ENCODE results near the gene GALNT18. TPM values are rescaled to one million over a fixed set of nuclear protein-coding genes. Genes with fewer than 3 reads are reported as not detected.
A peak's percentile ranks its signal among the peaks of the same experiment; 100 is the strongest.

GALNT18 gene
- total RNA-seq, 6 experiments from 2014 or later = 3.7 to 11.4 (median 7.8) TPM

DNA sequence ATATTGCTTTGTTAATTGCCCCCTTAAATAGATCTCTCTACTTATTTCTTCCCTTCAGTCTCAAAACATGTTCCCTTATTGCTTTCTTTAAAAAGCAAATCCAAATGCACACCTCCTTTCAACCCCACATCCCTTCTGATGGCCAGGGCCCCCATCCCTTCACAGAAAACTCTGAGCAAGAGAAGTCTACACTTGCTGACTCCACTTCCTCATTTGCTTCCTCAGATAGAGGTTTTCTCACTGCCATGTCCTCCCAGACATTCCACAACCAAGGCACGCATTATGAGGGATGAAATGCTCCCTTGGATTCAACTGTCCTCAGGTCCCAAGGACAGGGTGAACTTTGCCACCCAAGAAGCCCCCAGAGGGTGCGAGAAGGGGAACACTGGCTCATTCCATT lies 311.9 kb downstream of the GALNT18 start:
- Histone ChIP-seq H3K27me3 (no peaks in the 10 kb centered on the region), H3K4me1 (peaks cover 0 to 20% (median 0%) of the 10 kb centered on the region in 4 donors), H3K4me3 (no peak overlapping the region), H3K27ac (no peak overlapping the region), H3K9me3 (no peaks in the 10 kb centered on the region), H3K36me3 (no peaks in the 10 kb centered on the region)
- 100% methylated on average over 1 of the region's 2 CpGs for whole genome bisulfite sequencing (ENCODE audit: insufficient coverage, low coverage, low lambda C conversion rate, missing lambda C conversion rate)
- ATAC-seq (no peak), DNase-seq (no peak)
- TF ChIP-seq POLR2A (IDR thresholded peaks at IDR 0.05) = no peak
- TF ChIP-seq, protein P1, sequence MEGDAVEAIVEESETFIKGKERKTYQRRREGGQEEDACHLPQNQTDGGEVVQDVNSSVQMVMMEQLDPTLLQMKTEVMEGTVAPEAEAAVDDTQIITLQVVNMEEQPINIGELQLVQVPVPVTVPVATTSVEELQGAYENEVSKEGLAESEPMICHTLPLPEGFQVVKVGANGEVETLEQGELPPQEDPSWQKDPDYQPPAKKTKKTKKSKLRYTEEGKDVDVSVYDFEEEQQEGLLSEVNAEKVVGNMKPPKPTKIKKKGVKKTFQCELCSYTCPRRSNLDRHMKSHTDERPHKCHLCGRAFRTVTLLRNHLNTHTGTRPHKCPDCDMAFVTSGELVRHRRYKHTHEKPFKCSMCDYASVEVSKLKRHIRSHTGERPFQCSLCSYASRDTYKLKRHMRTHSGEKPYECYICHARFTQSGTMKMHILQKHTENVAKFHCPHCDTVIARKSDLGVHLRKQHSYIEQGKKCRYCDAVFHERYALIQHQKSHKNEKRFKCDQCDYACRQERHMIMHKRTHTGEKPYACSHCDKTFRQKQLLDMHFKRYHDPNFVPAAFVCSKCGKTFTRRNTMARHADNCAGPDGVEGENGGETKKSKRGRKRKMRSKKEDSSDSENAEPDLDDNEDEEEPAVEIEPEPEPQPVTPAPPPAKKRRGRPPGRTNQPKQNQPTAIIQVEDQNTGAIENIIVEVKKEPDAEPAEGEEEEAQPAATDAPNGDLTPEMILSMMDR (IDR thresholded peaks at IDR 0.05) = no peak
- intact Hi-C loops (cut with DNase I) = no loop called here

DNA sequence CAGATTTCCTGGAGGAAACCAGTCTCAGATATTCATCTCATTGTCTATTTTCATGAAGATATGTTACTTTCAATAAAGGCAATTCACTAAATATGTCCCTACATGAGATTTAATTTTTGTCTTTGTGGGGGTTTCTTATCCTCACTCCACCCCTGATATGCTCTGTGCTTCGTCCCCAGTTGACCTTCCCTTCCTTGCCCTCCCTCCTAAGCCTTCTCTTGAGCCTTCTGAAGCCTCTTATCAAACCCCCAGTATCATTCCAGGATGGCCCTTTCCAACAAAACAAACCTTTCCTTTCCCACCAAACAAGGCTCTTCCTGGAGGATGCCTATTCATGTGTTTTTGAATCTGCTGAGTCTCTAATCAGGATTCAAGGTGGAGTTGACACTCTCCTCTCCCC lies 313.6 kb downstream of the GALNT18 start:
- intact Hi-C loops (cut with DNase I) = no loop called here
- H3K27ac ChIP-seq = no peak overlapping the region
- H3K36me3 ChIP-seq = no peaks in the 10 kb centered on the region
- TF ChIP-seq, protein P1 (IDR thresholded peaks at IDR 0.05) = no peak
- TF ChIP-seq POLR2A (IDR thresholded peaks at IDR 0.05) = no peak
- no peak overlapping the region for H3K4me3 ChIP-seq
- no peaks in the 10 kb centered on the region for H3K27me3 ChIP-seq
- H3K9me3 ChIP-seq = no peaks in the 10 kb centered on the region
- no peak for DNase-seq
- peak; percentile 40 to 61 (median 50) for ATAC-seq
- 50% methylated on average over 1 of the region's 1 CpG for WGBS (ENCODE audit: insufficient coverage, low coverage, low lambda C conversion rate, missing lambda C conversion rate)
- peaks cover 0 to 5% (median 0%) of the 10 kb centered on the region in 4 donors for H3K4me1 ChIP-seq

DNA sequence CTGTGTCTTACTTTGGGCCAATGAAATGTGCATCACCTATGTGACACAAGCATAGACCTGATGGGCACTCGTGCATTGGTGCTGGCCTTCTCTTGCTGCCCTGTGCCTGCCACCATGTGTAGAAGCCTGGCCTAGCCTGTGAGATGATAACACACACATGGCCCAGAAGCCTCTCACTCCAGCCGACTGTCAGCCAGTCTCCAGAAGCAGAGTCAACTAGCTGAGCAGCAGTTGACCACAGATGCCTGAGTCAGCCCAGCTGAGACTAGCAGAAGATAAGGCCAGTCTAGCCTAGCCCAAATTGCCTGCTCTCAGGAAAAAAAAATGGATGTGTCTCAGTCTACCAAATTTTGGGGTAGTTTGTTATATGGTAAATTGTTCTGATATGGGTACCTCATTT lies 314.9 kb downstream of the GALNT18 start:
- Histone ChIP-seq H3K4me3 (no peak overlapping the region), H3K36me3 (no peaks in the 10 kb centered on the region), H3K27ac (no peak overlapping the region), H3K9me3 (no peaks in the 10 kb centered on the region), H3K4me1 (no peaks in the 10 kb centered on the region), H3K27me3 (no peaks in the 10 kb centered on the region)
- no peak for DNase-seq
- intact Hi-C loops (cut with DNase I) = no loop called here
- no peak for ATAC-seq
- no peak for TF ChIP-seq POLR2A (IDR thresholded peaks at IDR 0.05)
- TF ChIP-seq, protein P1 (IDR thresholded peaks at IDR 0.05) = no peak
- WGBS (ENCODE audit: insufficient coverage, low coverage, low lambda C conversion rate, missing lambda C conversion rate) = 100% methylated on average over 1 of the region's 2 CpGs

DNA sequence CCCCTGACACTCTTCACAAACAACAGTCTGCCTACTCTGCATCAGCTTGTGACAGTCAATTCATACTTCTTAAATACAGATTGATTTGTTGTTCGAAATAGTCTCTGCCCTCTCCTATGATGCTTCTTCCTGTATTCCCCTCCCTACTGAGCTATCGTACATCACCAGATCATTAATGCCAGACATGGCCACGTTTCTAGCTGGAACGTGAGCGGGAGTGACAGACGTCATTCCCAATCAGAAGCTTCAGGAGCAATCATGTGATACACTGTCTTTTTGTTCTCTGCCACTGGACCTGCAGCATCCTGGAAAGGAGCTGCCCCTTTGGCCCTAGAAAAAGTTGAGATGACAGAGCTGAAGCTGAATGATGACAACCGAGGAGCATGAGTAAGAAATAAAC lies 317.3 kb downstream of the GALNT18 start:
- Histone ChIP-seq H3K36me3 (no peaks in the 10 kb centered on the region), H3K4me1 (no peaks in the 10 kb centered on the region), H3K4me3 (no peak overlapping the region), H3K27me3 (no peaks in the 10 kb centered on the region), H3K9me3 (no peaks in the 10 kb centered on the region), H3K27ac (no peak overlapping the region)
- WGBS (ENCODE audit: insufficient coverage, low coverage, low lambda C conversion rate, missing lambda C conversion rate) = 89% methylated on average over 7 of the region's 7 CpGs
- DNase-seq = no peak
- intact Hi-C loops (cut with DNase I) = no loop called here
- TF ChIP-seq POLR2A (IDR thresholded peaks at IDR 0.05) = no peak
- TF ChIP-seq, protein P1 (IDR thresholded peaks at IDR 0.05) = no peak
- no peak for ATAC-seq

DNA sequence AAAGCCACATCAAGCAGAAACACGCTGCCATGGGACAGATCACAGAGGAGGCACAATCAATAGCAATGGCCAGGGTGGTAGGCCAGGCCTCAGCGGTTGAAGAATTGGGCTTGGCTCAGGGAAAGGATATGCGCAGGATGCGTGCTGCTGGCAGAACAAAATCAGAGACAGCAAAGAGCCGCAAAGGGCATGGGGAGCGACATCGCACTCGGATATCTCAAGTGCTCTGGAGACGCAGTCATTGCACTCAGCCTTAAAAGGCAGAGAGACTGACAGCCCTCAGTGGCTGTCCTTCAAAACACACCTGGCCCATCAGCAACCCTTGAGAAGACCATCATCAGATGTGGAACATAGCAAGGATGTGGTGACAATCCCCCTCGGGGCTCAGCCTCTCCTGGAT lies 319.2 kb downstream of the GALNT18 start:
- Histone ChIP-seq H3K27ac (no peak overlapping the region), H3K36me3 (no peaks in the 10 kb centered on the region), H3K4me1 (no peaks in the 10 kb centered on the region), H3K9me3 (no peaks in the 10 kb centered on the region), H3K4me3 (no peak overlapping the region), H3K27me3 (no peaks in the 10 kb centered on the region)
- TF ChIP-seq, protein P1 (IDR thresholded peaks at IDR 0.05) = no peak
- no peak for TF ChIP-seq POLR2A (IDR thresholded peaks at IDR 0.05)
- no peak for DNase-seq
- WGBS (ENCODE audit: insufficient coverage, low coverage, low lambda C conversion rate, missing lambda C conversion rate) = 100% methylated on average over 1 of the region's 10 CpGs
- intact Hi-C loops (cut with DNase I) = no loop called here
- ATAC-seq = no peak

Data from right lobe of liver (tissue), 6 donors.